GM21447 (cell line): ENCODE data around the gene SH3RF3.
"Not testable (repeated sequence)": the region's sequence is repeated elsewhere in the genome, so short reads cannot be mapped to it uniquely, and the experiment has no call there.

Experiments used
- ATAC-seq: cut with Tn5 transposase; IDR thresholded peaks from one replicate; pipeline ENCODE4 v1.9.1; 2021; ENCODE audit not compliant: unreplicated experiment

Gene SH3RF3

DNA sequence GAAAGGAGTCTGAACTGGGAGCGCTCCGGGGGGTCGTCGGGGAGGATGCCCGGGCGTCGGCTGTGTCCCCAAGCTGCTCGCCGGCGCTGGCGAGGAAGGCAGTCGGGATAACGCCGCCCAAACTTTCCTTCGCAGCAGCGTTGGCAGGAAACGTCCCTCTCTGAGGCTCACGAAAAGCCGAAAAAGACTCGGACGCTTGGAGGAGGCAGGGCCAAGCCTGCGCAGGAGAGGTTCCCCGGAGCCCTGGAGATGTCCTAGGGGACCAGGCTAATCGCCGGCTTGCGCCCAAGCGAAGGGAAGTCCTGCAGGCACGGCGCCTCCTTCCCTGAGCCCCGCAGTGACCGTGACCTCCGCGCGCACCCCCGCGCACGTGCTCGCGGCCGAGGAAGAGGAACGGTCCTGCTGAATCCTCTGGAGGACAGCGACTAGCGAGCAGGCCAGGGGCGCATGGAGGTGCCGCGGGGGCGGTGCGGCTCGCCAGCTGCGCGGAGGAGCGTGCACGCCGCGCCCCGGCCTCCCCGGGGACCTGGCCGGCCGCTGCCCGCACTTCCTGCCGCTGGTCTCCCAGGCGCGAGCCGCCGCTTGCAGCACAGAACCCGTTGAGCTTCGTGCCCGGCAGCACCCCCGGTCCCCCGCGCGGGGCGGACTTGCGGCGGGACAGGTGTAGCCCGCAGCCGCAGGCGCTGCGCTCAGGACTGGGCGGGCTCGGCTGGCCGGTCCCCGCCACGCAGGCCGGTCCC lies at the start of gene SH3RF3:
Gene SH3RF3, plus strand, starts transcription at position 590 of the 740 bp plus-strand sequence.
- no peak for ATAC-seq

DNA sequence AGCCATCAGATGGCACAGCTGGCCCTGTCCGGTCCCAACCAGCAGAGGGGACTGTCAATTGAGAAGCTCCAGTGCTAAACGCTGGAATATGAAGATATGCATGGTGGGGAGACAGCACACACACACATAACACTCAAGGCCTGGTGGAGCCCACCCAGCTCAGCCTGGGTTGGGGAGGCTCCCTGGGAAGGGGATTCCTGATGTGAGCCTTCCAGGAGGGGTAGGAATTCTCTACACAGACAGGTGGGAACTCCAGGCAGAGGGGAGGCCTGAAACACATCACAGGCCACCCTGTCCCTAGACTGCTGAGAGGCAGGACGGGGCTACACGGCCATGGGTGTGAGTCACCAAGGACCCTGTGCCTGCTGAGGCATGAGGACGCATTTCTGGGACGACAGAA lies 49.4 kb upstream of the SH3RF3 start:
- ATAC-seq, result no peak

DNA sequence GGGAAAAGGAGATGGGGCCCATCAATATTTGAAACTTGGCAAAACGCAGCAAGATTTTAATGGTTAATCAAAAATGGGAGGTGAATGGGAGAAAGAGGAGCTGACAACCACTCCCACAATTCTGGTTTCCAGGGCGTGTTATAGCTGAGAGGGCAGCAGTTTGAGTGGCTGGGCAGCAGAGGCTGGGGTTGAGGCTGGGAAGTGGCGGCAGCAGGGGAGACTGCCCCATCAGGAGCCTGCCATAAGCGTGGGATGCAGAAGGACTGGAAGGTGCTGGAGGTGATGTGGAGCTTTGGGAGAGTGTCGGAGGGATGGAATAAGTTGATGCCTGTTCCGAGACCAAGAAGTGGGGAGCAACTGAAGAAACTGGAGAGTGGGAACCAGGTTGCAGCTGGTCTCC lies 48.9 kb upstream of the SH3RF3 start:
- ATAC-seq, result no peak

DNA sequence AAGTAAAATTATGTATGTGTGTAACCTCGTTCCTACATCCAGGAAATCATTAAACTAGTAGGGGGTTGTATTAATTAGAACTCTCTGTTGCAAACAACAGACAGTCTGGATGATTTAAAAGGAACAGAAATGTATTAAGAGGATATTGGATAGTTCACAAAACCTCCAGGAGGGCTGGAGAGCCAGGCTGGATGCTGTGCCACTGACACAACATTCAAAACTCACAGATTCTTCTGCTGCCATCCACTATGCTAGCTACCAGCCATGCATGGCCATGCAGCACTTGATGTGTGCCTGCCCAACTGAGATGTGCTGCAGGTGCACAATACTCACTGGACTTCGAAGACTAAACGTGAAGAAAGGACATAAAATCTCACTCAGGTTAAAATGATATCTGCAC lies 48.2 kb upstream of the SH3RF3 start:
- no peak for ATAC-seq

DNA sequence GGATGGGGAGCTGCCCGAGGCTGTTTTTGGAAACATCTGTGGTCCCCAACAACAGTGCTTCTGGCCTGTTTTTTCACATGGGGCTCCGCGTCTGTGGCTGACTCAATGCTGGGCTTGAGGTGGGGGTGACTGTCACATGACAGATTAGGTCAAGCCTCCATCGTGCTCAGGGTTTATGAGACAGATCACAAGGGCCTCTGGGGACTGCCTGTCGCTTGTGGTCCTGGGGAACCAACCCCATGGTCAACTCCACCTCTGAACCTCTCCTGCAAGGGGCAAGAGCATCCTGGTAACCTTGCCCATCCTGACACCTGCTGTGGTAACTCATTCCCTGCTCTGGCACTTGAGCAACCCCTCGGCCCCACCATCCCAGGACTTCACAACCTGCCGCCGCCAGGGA lies 47.6 kb upstream of the SH3RF3 start:
- no peak for ATAC-seq

DNA sequence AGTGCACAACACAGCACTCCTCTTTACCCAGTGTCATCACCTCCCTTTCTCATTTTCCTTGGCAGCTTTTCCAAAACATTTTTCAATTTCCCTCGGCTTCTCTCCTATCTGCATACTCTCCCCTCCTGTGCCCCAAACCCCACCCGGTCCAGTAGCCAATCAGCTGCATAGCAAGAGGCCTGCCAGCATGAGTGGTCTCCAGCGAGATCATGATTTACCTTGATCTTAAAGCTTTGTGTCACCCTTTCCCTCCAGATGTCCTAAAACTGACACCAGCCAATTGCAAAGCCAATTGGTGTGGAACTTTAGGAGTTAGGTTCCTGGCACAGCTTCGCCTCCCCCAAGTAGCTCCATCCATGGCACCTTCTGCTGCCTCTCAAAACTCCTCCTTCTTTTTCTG lies 45.2 kb upstream of the SH3RF3 start:
- no peak for ATAC-seq

DNA sequence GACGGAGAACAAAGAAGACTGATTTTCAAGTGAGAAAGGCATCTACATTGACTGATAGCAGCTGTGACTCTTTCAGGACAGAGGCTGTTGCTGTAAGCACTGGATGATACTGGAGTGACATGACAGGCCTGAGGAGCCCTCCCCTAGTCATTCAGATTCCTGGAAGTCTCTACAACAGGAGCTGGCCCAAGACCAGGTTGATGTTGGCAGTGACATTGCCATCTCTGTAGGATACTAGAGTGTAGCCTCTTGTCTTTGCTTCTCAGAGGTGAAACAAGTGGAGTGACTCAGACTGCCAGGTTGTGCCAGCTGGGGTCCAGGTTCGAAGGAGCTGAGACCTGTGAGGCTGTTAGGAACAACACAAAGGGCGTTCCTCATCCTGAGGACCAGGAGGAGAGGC lies 44.7 kb upstream of the SH3RF3 start:
- no peak for ATAC-seq

DNA sequence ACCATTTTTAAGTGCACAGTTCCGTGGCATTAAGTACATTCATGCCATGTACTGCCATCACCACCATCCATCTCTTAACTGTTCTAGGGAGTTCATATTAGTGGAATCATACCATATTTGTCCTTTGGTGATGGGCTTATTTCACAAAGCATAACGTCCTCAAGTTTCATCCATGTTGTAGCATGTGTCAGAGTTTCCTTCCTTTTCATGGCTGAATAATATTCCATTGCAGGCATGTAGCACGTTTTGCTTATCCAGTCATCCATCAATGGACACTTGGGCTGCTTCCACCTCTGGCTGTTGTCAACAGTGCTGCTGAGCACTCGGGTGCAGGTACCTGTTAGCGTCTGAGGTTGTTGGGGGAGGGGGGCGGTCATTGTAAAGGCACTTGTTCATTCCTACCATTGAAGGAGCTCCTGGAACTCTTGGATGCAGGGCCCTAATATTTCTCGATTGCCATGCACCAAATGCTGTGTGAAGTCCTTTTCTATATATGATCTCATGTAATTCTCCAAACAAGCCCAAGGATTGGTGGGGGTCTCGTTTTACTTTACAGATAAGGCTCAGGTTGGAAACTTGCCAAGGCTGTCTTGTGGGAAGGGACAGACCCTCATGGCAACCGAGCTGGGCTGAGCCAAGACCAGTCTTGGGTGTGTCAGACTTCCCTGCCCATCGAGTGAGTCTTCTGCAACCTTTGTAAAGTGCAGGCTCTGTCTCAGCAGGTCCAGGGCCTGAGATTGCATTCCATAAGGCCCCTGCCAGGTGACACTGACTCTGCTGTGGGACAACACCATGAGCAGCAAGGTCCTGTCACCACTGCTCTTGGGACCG lies 42.9 kb upstream of the SH3RF3 start:
- ATAC-seq, result no peak

DNA sequence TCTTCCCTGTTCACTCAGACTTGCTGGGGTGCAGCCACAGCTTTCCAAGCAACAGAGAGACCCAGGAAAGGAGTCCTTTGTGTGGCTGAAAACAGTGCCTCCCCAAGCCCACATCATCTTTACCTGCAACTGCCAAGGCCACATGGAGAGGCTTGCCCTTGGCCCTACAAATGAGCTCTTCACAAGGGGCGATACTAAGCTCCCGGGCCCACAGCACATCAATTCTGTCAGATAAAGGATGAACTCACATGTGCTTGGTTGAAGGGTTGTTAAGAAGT lies 42.3 kb upstream of the SH3RF3 start:
- no peak for ATAC-seq

DNA sequence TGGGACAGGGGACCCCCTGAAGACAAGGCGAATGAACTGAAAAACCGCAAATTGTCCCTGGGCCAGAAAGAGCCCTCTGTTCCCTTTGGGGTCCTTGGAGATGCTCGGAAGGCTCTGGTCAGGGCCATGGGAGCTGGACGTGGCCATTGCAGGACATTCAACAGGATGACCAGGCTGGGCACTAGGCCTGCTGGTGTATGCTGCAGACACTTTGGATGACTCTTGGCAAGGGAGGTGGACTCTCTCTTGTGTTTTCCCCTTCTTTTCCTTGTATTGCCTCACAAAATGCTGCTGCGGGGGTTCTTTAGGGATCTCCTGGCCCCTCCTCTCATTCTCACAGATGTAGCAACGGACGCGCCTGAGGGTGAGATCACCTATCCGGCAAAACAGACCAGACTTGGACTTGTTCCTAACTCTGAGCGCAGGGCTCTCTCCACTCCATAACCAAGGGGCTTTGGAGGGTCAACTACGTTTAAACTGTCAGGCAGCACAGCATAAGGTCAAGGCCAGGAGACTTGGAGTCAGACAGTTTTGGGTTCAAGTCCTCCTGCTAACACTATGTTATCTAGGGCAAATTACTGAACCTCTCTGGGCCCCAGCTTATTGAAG lies 41.8 kb upstream of the SH3RF3 start:
- no peak for ATAC-seq

DNA sequence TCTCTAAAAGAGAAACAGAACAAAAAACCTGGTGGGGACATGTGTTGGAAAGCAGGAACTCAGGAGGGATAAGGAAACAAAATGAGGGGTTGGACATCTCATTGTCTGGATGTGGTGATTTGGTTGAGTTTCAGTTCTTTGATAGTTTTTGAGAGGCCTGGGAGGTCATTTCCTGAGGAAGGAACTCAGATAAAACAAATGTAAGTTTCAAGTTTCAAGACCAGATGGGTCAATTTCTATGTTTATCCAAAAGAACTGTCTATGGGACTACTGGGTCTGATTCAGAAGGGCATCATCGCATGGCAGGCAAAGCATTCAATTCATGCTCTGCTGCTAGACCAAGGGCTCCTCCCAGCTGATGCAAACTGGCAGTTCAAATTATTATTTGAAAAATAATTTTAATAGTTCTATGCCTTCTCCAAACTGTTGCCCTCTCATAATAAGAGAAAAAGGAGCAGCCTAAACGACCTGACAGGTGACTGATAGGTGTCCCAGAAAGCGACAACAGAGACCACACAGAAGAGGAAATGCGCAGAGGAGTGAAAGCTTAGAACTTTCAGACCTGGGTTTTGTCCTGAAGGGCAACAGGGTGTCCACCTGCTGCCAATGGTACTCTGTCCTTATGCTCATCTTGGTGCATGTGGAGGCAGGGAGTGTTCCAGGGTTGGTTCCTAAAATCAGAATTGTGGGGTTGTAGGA lies 39.3 kb upstream of the SH3RF3 start:
- no peak for ATAC-seq

DNA sequence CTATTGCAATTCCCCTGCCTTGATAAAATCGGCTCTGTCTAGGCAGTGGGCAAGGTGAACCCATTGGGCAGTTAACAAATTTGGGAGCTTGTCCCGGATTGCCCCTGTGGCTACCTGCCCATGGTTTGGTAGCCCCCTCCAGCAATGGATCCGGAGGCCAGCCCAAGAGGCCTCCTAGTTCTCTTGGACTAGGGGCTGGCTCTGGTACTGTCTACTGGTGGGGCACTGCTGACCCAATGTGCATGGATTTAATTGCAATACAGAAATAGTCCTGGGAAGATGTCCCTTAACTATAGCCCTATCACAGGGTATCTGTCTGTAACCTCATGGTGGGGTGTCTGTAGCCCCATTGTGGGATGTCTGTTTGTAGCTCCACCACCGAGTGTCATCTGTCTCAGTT lies 37.5 kb upstream of the SH3RF3 start:
- ATAC-seq, result no peak

DNA sequence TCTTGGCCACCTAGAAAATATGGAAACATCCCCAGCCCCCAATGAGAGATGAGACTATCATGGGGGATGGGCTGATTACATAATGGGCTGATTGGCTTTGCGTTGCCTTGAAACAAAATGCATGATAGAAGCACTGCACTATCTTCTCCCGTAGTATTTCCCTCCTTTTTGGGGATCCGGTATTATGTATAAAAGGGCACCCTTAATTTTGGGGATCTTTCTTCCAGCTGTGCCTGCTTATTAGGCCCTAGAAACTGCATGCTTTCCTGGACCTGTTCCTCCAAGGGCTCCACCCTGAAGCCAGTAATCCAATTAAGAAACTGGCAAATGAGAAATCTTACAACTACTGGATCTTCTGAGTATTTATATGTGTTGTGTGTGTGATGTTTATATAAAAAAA lies 34.9 kb upstream of the SH3RF3 start:
- ATAC-seq, result no peak

DNA sequence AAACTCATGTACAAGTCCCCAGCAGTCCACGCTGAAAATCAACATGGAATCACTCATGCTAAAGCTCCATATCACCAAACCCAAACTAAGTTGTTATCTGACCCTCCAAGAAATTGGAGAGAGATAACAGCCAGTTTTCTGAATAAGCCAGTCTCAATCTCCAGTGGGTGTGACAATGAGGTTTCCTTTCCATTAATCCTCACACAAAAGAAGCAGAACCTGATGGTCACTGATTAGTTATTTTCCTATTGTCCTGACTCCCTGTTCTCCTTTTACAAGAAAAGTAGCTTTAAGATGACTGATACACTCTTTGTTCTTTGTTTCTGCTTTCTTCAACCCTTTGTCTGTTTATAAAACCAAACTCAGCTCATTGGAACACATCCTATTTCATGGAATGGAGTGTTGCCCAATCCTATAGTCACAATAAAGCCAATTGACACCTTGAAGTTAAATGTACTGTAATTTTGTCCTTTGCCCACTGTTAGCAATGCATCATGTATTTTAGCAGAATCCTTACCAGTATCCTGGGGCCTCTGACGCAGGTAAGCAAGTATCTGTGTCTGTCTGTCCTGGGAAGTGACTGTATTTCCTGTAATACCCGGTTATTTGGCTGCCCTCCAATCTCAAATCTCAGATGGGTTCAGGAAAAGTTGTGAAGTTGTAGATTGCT lies 30.6 kb upstream of the SH3RF3 start:
- ATAC-seq, result no peak

DNA sequence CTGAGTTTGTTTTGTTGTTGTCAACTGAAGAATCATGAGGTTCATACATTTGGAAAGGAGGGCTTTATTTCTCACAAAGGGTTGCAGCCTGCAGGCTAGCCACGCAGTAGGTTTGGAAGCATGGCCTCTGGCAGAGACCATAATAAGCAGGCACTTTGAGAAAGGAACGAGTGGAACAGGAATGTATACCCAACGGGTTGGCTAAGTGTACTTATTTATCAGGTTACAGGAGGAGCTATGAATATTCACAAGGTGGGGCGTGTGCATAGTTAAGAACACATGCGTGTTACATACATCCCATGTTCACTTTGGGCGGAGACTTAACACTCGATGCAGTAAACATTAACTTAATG lies 30.1 kb upstream of the SH3RF3 start:
- ATAC-seq, result no peak

DNA sequence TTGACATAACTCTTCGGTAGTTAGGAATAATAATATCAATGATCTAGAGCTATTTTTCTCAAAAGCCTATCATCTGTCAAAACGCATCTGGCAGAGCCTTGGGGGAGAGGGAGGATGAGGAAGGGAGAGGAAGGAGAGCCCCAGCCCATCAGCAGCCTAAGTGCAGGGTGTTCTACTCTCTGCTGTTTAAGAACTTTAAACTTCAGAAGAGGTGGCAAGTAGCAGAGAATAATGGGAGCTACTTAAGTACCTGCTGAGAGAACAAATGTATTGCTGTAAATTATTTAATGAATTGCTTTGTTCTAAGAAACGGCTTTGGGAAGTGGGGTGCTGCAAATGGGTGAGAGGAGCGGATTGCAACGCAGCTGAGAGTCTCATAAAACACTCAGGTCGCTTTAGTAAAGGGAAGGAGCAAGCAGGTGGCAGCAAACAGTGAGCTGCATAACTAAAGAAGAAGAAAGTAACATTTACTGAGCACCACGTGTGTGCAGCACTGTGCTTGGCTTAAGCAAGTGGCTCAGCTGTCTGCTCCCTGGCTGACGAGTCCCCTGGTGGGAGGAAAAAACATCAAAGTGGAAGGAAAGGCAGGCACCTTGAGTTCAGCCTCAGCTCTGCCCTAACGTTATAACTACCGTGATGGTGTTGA lies 26.3 kb upstream of the SH3RF3 start:
- ATAC-seq, result no peak

DNA sequence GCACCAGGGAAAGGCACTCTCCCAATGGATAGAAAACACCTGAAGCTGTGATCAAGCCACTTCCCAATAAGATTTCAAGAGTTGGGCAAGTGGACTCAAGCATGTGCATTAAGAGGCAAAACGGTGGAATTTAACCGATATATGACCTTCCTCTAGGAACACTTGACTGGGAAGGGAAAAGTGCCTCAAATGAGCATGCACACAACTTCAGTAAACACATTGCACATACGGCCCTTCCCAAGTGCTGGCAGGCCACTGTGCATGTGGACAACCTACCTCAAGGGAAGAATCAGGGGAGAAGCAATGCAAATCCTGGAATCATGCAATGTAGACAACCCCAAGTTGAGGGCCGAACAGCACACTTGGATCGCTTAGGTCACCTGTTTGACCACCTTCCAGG lies 23.9 kb upstream of the SH3RF3 start:
- ATAC-seq, result no peak

DNA sequence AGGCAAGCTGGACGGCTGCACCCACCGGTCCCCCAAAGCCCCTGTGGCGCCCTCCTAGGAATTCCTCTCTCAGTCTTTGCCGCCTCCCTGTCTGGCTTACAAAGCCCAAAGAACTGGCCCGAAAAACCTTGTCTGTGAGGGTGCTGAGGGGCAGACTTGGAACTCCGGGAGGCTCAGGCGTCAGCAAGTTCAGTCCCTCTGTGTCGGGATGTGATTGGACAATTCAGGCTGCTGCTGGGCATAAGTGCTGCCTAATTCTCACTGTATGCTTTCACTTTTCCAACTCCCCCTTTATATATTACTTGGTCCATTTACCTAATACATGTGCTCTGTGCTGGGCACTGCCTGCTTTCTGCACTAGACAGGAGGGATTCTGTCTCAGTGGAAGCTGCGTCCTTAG lies 20.3 kb upstream of the SH3RF3 start:
- no peak for ATAC-seq

DNA sequence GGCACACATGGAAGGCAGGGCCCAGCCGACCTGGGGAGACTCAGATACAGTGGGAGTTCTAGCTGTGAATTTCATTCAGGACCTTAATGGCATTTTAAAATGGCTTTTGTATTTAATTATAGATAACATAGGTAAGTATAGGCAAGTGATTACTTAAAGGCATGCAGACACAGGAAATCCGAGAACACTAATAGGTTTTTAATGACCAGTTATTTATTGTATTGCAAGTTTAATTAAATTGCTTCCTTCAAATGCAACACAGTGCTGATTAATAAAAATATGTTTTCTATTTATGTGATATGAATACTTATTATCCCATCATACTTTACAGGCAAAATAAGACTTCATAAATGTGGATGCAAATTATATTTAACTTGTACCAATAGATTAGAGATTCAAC lies 19.7 kb upstream of the SH3RF3 start:
- ATAC-seq, result no peak

DNA sequence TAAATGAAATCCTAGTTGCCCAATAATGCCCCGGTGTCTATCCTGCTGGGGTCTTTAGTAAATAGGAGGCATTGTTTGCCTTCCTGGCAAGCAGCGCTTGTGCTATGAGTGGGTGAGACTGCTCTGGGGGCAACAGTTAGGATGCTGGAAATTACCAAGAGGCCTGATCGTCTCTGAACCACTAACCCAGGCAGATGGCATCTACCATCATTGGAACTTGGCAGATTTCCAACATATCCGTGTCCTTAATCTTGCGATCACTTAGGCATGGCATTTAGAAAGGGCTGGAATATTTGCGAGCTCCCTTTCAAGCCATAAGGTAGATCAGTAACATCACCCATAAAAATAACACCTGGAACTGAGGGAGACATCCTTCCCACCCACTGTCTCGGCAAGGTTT lies 18.8 kb upstream of the SH3RF3 start:
- no peak for ATAC-seq

DNA sequence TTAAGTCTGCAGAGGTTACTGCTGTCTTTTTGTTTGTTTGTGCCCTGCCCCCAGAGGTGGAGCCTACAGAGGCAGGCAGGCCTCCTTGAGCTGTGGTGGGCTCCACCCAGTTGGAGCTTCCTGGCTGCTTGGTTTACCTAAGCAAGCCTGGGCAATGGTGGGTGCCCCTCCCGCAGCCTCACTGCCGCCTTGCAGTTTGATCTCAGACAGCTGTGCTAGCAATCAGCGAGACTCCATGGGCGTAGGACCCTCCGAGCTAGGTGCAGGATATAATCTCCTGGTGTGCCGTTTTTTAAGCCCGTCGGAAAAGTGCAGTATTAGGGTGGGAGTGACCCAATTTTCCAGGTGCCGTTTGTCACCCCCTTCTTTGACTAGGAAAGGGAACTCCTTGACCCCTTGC lies 11.8 kb upstream of the SH3RF3 start:
- not testable (repeated sequence) for ATAC-seq
